Subcutaneous abdominal adipose tissue (tissue), 5 donors: ENCODE data around the gene TMEM53.
"Not testable (repeated sequence)": the region's sequence is repeated elsewhere in the genome, so short reads cannot be mapped to it uniquely, and the experiment has no call there.

Source experiments
- H3K27ac ChIP-seq: one replicate; pipeline ENCODE4 v1.7.0; 2013; ENCODE audit warnings: low read depth, mild to moderate bottlenecking, inconsistent platforms, low read length, moderate library complexity
- H3K27me3 ChIP-seq, 5 donors: one replicate each; pipeline ENCODE4 v1.7.0; 2013; ENCODE audit warnings: low read length in 5 of 5, inconsistent platforms in 1 of 5; ENCODE audit not compliant: control insufficient read depth in 5 of 5, insufficient read depth in 4 of 5
- H3K36me3 ChIP-seq, 5 donors: one replicate each; pipeline ENCODE4 v1.7.0; 2013; ENCODE audit warnings: low read length in 5 of 5; ENCODE audit not compliant: control insufficient read depth in 5 of 5, insufficient read depth in 5 of 5
- H3K4me1 ChIP-seq, 5 donors: one replicate each; pipeline ENCODE4 v1.7.0; 2013; ENCODE audit warnings: low read length in 5 of 5, mild to moderate bottlenecking in 3 of 5, moderate library complexity in 1 of 5; ENCODE audit not compliant: control insufficient read depth in 5 of 5, insufficient read depth in 5 of 5
- H3K4me3 ChIP-seq, 5 donors: one replicate each; pipeline ENCODE4 v1.7.0; 2013; ENCODE audit warnings: low read length in 5 of 5, low read depth in 1 of 5
- H3K9ac ChIP-seq, 5 donors: one replicate each; pipeline ENCODE4 v1.7.0; 2013; ENCODE audit warnings: low read length in 5 of 5, mild to moderate bottlenecking in 4 of 5, moderate library complexity in 3 of 5
- H3K9me3 ChIP-seq, 5 donors: one replicate each; pipeline ENCODE4 v1.7.0; 2013; ENCODE audit warnings: low read length in 5 of 5; ENCODE audit not compliant: control insufficient read depth in 5 of 5
- donor health status: healthy.
- donor health status: healthy.
- donor health status: healthy.
- donor health status: healthy.
- donor health status: healthy.

The TMEM53 gene

DNA sequence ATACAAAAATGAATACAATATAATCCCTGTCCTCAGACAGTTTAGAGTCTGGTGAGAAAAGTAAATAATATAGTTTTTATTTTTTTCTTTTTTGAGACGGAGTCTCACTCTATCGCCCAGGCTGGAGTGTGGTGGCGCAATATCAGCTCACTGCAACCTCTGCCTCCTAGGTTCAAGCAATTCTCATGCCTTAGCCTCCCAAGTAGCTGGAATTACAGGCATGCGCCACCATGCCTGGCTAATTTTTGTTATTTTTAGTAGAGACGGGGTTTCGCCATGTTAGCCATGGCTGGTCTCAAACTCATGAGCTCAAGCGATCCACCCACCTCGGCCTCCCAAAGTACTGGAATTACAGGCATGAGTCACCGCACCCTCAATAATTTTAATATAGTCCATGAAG is 25.1 kb upstream of the TMEM53 start:
- H3K4me1 ChIP-seq, H3K27me3 ChIP-seq, H3K9me3 ChIP-seq, H3K27ac ChIP-seq, H3K4me3 ChIP-seq, H3K36me3 ChIP-seq, H3K9ac ChIP-seq: not testable (repeated sequence)

DNA sequence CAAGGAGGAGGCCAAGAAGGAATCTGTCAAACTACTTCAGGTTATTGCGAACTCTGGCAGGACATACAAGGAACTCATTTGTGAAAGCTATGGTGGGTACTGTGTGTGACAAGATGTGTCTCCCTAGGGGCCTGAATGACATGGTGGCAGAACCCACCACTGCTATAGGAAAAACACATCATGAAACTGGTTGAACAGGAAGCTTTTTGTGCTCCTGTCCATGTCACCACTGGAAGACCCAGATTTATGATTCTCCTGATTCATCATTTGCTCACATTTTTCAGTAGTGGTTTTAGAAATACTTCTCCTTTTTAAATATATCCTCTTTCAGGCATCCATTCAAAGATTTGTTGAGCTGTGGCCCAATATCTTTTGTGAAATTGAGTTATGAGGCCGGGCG is 23.9 kb upstream of the TMEM53 start:
- H3K9ac ChIP-seq: no peak overlapping the region
- H3K4me1 ChIP-seq: peaks cover 0 to 2% (median 0%) of the 10 kb centered on the region in 5 donors
- no peak overlapping the region for H3K27ac ChIP-seq
- no peaks in the 10 kb centered on the region for H3K9me3 ChIP-seq
- H3K36me3 ChIP-seq: no peaks in the 10 kb centered on the region
- H3K27me3 ChIP-seq: no peaks in the 10 kb centered on the region
- no peak overlapping the region for H3K4me3 ChIP-seq

DNA sequence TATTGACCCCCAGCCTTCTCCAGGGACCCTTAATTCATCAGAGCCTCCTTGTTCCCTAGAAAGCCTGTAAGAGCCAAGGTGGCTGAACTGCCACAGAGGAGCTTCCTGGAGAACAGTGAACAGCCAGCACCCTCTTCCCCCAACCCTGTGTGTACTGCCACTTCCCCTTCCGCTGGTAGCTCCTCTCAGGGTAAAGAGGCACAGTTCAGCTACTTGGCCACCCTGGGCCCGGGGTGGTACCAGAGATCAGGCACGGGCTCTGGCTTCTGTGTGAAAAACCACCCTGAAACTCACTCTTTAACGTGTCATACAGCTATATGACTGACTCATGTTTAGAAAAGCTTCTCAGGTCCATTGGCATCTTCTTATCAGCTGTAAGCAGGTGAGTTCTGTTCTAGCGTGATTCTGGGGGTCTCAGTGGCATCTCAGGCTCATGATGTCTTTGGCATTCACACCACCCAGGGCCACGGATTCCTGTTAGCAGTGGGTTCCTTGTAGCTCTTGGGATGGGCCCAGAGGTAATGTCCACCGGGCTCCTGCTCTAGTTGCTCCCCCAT is 22.6 kb upstream of the TMEM53 start:
- H3K9ac ChIP-seq: no peak overlapping the region
- H3K4me1 ChIP-seq: peaks cover 0 to 2% (median 0%) of the 10 kb centered on the region in 5 donors
- H3K27me3 ChIP-seq: no peaks in the 10 kb centered on the region
- H3K36me3 ChIP-seq: no peaks in the 10 kb centered on the region
- no peak overlapping the region for H3K4me3 ChIP-seq
- H3K9me3 ChIP-seq: no peaks in the 10 kb centered on the region
- H3K27ac ChIP-seq: no peak overlapping the region

DNA sequence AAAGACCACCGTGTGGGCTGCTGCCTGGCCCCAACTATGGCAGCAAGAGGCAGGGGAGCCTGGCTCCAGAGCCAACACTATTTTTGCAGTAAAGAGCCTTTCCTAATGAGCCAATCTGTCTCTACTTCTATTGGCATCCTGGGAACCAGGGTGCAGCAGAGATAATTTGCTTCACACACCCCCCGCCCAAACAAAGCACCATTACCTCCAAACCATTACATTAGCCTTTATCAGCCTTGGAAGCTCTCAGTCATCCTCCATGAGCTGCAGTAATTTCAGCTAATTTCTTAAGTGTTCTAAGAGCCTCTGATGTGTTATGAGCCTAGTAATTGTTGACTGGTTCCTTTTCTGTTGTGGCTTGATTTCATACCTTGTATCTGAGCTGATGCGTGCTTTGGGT is 21.8 kb upstream of the TMEM53 start:
- no peak overlapping the region for H3K4me3 ChIP-seq
- no peak overlapping the region for H3K27ac ChIP-seq
- H3K9ac ChIP-seq: no peak overlapping the region

DNA sequence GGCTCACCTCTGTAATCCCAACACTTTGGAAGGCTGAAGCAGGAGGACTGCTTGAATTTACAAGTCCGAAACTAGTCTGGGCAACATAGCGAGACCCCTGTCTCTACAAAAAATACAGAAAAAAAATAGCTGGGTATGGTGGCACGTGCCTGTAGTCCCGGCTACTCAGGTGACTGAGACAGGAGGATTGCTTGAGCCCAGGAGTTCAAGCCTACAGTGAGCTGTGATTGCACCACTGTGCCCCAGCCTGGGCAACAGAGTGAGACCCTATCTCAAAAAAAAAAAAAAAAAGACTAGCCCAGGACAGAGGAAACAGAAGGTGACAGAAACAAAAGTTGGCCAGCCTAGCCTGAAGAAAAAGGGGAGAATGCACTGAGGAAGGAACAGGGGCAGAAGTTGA is 21.4 kb upstream of the TMEM53 start:
- no peaks in the 10 kb centered on the region for H3K9me3 ChIP-seq
- H3K9ac ChIP-seq: no peak overlapping the region
- H3K27me3 ChIP-seq: no peaks in the 10 kb centered on the region
- no peak overlapping the region for H3K27ac ChIP-seq
- H3K36me3 ChIP-seq: no peaks in the 10 kb centered on the region
- H3K4me1 ChIP-seq: peaks cover 0 to 2% (median 0%) of the 10 kb centered on the region in 5 donors
- H3K4me3 ChIP-seq: no peak overlapping the region

More for the DNA sequence above, 21.8 kb upstream of the TMEM53 start:
- H3K4me1 ChIP-seq: peaks cover 0 to 2% (median 0%) of the 10 kb centered on the region in 5 donors
- no peaks in the 10 kb centered on the region for H3K36me3 ChIP-seq
- no peaks in the 10 kb centered on the region for H3K9me3 ChIP-seq
- no peaks in the 10 kb centered on the region for H3K27me3 ChIP-seq

DNA sequence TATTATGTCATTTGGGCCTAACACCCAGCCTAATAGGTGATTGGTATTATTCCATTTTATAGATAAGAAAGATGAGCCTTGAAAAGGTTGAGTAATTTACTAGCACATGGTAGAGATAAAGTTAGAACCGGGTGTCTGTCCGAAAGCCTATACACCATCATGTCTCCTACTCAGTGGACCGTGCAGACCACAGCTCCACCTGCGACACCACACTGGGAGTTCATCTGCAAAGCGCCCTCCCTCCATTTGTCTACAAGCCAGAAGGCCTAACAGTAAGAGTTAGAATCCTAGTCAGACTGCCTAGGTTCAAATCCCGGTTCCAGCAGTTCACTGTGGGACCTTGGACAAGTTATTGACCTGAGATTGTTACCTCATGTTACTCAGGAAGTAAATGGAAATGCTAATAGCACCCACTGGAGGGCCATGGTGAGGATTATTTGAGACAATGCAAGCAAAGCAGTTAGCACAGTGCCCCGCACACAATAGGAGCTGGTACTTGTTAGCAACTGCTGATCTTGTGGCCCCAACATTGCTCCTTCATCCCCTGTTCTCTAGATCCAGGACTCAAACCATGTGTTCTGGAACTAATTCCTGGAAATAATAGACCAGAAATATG is 20.7 kb upstream of the TMEM53 start:
- Histone ChIP-seq H3K9ac (no peak overlapping the region), H3K4me1 (peaks cover 0 to 2% (median 0%) of the 10 kb centered on the region in 5 donors), H3K27ac (no peak overlapping the region), H3K36me3 (no peaks in the 10 kb centered on the region), H3K27me3 (no peaks in the 10 kb centered on the region), H3K4me3 (no peak overlapping the region), H3K9me3 (no peaks in the 10 kb centered on the region)

DNA sequence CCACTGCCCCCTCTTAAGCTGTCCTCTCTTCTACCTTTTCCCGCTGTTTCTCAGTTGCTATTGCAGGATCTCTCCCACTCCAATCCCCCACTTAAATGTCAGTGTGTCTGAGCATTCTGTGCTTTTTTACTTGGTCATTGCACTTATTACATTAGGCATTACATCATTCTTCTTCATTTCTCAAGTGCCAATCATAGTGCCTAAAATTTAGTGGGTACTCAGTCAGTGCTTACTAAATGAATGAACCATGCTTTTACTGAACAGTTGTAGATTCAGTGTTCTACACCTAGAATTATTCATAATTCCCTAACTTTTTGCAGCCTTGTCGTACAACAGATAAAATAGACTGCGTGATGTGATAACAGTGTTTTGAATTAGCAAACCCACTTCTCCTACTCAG is 19.6 kb upstream of the TMEM53 start:
- no peak overlapping the region for H3K9ac ChIP-seq
- H3K27ac ChIP-seq: no peak overlapping the region
- no peaks in the 10 kb centered on the region for H3K27me3 ChIP-seq
- H3K36me3 ChIP-seq: no peaks in the 10 kb centered on the region
- peaks cover 0 to 2% (median 0%) of the 10 kb centered on the region in 5 donors for H3K4me1 ChIP-seq
- no peak overlapping the region for H3K4me3 ChIP-seq
- no peaks in the 10 kb centered on the region for H3K9me3 ChIP-seq

DNA sequence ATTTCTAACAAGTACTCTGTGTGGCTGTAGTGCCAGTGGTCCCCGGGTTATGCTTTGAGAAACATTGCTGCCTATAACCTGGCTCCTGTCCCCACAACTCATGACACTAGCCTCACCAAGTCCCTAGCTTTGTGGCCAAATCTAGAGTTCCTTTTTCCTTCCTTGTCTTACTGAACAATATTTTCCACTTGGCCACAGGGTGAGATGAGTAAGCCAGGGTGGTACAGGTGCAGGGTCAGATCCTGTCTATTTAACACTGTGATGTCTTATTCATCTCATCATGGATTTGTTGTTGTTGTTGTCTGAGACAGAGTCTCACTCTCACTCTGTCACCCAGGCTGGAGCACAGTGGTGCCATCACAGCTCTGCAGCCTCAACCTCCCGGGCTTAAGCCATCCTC is 18.9 kb upstream of the TMEM53 start:
- H3K9me3 ChIP-seq: no peaks in the 10 kb centered on the region
- no peaks in the 10 kb centered on the region for H3K36me3 ChIP-seq
- no peak overlapping the region for H3K4me3 ChIP-seq
- peaks cover 0 to 2% (median 0%) of the 10 kb centered on the region in 5 donors for H3K4me1 ChIP-seq
- no peak overlapping the region for H3K9ac ChIP-seq
- no peak overlapping the region for H3K27ac ChIP-seq
- no peaks in the 10 kb centered on the region for H3K27me3 ChIP-seq

DNA sequence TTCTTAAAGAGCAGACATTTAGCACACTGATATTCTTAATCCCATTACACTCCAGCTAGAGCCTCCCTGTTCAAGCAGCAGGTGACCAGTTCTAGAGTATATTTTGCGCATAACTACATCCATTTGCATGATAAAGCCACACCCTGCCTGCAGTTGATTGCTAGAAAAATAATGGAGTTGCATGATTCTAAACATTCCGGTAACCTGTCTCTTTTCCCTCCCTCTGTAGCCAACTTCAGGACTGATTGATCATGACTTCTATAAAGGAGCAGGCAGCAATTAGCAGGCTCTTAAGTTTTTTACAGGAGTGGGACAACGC is 15.1 kb upstream of the TMEM53 start:
- H3K9ac ChIP-seq: no peak overlapping the region
- H3K27me3 ChIP-seq: no peaks in the 10 kb centered on the region
- no peaks in the 10 kb centered on the region for H3K9me3 ChIP-seq
- H3K27ac ChIP-seq: no peak overlapping the region
- no peaks in the 10 kb centered on the region for H3K36me3 ChIP-seq
- peaks cover 0 to 10% (median 5%) of the 10 kb centered on the region in 5 donors for H3K4me1 ChIP-seq
- no peak overlapping the region for H3K4me3 ChIP-seq

DNA sequence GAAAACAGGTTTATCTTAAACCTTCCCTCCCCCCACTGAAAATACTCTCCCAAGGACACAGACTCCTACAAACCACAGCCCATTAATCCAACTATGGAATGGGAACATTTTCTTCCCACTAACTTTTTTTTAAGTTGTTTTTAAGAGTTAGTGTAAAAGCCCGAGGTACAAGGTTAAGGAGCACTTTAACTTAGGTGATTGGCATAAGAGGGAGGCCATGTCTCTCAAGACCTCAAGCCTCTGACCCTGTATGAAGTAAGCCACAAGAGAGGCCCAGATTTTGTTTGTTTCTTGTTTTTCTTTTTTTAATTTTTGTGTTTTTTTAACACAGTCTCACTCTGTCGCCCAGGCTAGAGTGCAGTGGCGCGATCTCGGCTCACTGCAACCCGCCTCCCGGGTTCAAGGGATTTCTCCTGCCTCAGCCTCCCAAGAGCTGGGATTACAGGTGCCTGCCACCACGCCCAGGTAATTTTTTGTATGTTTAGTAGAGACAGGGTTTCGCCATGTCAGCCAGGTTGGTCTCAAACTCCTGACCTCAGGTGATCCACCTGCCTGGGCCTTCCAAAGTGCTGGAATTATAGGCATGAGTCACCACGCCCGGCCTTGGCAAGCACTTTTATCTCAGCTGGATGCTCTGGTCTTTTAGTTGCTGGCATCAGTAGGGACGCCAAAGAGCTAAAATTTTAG is 14.6 kb upstream of the TMEM53 start:
- Histone ChIP-seq H3K36me3 (no peaks in the 10 kb centered on the region), H3K9ac (no peak overlapping the region), H3K27me3 (no peaks in the 10 kb centered on the region), H3K4me1 (peaks cover 0 to 12% (median 5%) of the 10 kb centered on the region in 5 donors), H3K4me3 (no peak overlapping the region), H3K27ac (no peak overlapping the region), H3K9me3 (no peaks in the 10 kb centered on the region)
